Measurements from ENCODE around the gene DEPDC5. TPM values are rescaled to one million over a fixed set of nuclear protein-coding genes. Genes with fewer than 3 reads are reported as not detected.

The DEPDC5 gene
- total and polyA plus RNA-seq, 2 of the 8 experiments (the other 6 are each of a cell fraction or from before 2014, with no cell fraction given), result 18.3 to 26.5 TPM

DNA sequence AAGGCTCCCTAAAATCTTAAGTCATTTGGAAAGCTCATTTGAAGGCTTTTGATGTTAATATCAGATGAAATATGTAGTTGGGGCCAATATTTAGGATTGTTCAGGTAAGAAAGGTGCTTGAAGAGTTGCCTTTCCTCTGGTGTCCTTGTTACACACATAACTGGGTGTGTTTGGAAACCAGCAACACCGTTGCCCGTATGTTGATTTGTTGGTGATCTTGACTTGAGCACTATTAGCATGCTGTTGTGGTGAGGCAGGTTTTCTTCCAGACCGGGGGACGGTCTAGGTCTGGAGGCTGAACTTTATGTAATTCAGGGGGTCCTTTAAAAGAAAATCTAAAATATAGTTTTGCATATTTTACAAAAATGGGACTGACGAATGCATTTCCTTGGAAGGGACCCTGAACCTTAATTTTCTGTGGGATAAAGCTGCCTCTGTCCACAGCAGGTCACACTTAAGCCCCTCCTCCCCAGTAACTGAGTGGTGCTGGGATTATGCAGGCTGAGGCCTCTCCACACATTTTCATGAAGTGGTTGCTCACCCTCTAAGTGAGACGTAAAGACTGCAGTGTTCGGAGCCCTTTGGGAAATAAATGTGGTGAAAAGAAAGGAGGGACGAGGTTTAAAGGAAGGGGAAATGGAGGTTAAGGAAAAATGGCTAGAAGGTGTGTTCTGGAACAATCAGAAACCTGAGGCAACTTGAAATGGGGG lies 192.3 kb downstream of the DEPDC5 start (continued):
- TF ChIP-seq, protein P1, sequence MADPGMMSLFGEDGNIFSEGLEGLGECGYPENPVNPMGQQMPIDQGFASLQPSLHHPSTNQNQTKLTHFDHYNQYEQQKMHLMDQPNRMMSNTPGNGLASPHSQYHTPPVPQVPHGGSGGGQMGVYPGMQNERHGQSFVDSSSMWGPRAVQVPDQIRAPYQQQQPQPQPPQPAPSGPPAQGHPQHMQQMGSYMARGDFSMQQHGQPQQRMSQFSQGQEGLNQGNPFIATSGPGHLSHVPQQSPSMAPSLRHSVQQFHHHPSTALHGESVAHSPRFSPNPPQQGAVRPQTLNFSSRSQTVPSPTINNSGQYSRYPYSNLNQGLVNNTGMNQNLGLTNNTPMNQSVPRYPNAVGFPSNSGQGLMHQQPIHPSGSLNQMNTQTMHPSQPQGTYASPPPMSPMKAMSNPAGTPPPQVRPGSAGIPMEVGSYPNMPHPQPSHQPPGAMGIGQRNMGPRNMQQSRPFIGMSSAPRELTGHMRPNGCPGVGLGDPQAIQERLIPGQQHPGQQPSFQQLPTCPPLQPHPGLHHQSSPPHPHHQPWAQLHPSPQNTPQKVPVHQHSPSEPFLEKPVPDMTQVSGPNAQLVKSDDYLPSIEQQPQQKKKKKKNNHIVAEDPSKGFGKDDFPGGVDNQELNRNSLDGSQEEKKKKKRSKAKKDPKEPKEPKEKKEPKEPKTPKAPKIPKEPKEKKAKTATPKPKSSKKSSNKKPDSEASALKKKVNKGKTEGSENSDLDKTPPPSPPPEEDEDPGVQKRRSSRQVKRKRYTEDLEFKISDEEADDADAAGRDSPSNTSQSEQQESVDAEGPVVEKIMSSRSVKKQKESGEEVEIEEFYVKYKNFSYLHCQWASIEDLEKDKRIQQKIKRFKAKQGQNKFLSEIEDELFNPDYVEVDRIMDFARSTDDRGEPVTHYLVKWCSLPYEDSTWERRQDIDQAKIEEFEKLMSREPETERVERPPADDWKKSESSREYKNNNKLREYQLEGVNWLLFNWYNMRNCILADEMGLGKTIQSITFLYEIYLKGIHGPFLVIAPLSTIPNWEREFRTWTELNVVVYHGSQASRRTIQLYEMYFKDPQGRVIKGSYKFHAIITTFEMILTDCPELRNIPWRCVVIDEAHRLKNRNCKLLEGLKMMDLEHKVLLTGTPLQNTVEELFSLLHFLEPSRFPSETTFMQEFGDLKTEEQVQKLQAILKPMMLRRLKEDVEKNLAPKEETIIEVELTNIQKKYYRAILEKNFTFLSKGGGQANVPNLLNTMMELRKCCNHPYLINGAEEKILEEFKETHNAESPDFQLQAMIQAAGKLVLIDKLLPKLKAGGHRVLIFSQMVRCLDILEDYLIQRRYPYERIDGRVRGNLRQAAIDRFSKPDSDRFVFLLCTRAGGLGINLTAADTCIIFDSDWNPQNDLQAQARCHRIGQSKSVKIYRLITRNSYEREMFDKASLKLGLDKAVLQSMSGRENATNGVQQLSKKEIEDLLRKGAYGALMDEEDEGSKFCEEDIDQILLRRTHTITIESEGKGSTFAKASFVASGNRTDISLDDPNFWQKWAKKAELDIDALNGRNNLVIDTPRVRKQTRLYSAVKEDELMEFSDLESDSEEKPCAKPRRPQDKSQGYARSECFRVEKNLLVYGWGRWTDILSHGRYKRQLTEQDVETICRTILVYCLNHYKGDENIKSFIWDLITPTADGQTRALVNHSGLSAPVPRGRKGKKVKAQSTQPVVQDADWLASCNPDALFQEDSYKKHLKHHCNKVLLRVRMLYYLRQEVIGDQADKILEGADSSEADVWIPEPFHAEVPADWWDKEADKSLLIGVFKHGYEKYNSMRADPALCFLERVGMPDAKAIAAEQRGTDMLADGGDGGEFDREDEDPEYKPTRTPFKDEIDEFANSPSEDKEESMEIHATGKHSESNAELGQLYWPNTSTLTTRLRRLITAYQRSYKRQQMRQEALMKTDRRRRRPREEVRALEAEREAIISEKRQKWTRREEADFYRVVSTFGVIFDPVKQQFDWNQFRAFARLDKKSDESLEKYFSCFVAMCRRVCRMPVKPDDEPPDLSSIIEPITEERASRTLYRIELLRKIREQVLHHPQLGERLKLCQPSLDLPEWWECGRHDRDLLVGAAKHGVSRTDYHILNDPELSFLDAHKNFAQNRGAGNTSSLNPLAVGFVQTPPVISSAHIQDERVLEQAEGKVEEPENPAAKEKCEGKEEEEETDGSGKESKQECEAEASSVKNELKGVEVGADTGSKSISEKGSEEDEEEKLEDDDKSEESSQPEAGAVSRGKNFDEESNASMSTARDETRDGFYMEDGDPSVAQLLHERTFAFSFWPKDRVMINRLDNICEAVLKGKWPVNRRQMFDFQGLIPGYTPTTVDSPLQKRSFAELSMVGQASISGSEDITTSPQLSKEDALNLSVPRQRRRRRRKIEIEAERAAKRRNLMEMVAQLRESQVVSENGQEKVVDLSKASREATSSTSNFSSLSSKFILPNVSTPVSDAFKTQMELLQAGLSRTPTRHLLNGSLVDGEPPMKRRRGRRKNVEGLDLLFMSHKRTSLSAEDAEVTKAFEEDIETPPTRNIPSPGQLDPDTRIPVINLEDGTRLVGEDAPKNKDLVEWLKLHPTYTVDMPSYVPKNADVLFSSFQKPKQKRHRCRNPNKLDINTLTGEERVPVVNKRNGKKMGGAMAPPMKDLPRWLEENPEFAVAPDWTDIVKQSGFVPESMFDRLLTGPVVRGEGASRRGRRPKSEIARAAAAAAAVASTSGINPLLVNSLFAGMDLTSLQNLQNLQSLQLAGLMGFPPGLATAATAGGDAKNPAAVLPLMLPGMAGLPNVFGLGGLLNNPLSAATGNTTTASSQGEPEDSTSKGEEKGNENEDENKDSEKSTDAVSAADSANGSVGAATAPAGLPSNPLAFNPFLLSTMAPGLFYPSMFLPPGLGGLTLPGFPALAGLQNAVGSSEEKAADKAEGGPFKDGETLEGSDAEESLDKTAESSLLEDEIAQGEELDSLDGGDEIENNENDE (IDR thresholded peaks at IDR 0.05; ENCODE audit: insufficient replicate concordance, low read length), result no peak
- peak in 1 of 2 experiments; percentile 18; a peak in 1 of 3 replicates for TF ChIP-seq POLR2A (IDR thresholded peaks at IDR 0.05; ENCODE audit: control extremely low read depth in 1 of 2, low read depth in 2 of 2, low read length in 2 of 2)
